Stimulated activated CD4-positive, alpha-beta T cell treated with anti-CD3 and anti-CD28 coated beads, Interleukin-2, amount 100 ng/mL, for 4 hours (primary cell): ENCODE results near the gene WNT5A.

Source experiments
- DNase-seq: peaks from one replicate; pipeline ENCODE4 v3.0.0-alpha.2; 2020; ENCODE audit warnings: low read depth

The WNT5A gene

DNA sequence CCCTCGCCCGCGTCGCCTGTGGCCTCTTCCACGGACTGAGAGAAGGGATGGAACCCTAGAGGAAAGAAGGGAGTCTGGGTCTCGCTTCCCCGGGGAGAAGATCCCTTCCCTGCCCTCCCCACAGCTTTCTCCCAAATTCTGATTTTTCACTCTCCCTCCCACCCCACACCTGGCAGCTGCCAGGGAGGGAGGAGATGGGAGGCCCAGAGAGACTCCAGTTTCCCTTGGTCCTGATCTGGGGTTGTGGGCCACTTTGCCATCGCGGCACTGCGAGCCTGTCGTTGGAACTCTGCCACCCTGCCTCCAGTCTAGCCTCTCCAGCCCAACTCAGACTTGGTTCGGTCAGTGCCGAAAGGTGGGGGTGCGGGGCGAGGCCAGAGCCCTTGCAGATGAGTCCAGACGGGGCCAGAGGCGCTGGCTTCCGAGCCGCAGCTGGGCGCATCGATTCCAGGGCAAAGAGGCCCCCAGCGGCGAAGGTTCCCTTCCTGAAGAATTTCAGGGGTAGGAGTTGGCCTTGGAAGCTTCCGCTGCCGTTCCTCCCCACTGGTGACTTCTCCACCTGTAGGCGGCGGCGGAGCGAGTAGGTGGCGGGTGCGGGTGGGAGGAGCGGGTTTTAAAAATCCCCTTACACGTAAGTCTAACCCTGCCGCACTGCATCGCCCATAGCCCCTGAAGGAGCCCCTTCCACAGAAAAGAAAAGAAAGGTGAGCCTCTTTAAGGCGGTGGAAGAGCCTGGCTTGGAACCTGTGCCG, 5.2 kb downstream of the WNT5A start:
- no peak for DNase-seq

DNA sequence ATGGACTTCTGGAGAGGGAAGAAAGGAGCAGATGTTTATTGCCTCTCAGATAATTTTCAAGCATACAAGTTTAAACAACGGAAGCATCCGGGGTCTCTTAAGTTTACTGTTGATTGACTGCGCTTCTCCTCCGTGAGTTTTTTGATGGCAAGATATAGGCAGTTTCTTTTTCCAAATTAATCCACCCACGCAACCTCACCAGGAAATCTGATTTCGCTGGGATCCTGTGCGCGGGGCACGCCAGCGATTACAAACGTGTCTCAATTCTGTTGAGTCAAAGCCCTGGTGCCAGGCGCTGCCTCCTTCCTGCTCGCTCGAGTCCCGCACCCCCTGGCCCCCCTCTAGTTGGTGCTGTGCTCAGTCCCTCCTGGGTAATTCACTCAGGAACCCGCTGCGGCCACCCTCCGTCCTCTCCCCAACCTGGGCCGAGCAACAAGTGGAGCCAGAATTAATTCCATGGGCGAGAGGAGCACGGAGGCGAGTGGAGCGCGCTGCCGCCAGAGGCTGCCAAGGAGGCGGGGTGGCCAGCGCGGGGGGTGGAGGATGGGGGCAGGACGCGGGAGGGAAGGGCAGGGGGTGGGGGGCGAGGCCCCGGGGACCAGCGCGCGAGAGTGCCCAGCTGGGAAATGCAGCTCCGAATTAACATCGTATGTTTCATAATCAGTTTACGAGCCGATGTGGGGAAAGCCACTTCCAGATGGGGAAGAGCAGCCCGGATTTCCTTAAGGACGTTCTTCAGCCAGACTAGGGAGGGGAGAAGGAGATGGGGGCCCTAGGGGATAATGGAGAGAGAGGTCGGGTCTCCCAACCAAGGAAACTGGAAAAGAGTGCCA, 6.0 kb downstream of the WNT5A start:
- DNase-seq: no peak

- no peak for DNase-seq
Observed at GRCh38 chr3:55477306-55478303, 9.5 kb downstream of the WNT5A start.

DNA sequence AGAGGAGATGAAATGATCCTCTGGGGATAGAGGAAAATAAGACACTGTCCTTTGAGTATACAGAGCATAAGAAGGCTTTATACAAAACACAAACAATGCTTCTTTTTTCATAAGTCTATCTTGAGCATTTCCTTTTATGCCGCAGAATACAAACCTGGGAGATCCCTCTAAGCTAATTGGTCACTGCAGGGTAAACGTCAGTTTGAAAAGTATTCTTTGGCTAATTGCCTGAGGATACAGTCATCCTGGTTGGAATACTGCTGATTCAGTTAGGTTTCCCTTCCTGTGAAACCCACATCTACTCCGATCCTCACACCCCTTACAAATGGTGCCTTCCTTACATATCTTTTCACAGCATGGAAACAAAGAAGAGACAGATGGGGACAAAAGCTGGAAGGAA, 10.6 kb downstream of the WNT5A start:
- DNase-seq: no peak

DNA sequence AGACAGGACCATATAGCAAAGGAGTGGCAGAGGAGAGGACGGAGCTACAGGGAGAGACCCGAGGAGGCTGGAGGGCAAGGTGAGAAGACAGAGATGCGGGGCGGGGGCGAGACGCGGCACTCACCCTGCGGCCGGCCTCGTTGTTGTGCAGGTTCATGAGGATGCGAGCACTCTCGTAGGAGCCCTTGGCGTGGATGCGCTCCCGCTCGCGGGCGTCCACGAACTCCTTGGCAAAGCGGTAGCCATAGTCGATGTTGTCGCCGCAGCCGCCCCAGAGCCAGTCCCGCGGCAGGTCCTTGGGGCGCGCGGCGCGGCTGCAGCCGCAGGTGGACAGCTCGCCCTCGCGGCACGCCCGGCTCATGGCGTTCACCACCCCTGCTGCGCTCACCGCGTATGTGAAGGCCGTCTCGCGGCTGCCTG, 12.9 kb downstream of the WNT5A start:
- DNase-seq: no peak

- DNase-seq: no peak
Observed at GRCh38 chr3:55473788-55474187, 13.3 kb downstream of the WNT5A start.

GRCh38 chr3:55471522-55472280, 15.4 kb downstream of the WNT5A start:
- no peak for DNase-seq

- DNase-seq: no peak
Observed at GRCh38 chr3:55471084-55471483, 16.0 kb downstream of the WNT5A start.

DNA sequence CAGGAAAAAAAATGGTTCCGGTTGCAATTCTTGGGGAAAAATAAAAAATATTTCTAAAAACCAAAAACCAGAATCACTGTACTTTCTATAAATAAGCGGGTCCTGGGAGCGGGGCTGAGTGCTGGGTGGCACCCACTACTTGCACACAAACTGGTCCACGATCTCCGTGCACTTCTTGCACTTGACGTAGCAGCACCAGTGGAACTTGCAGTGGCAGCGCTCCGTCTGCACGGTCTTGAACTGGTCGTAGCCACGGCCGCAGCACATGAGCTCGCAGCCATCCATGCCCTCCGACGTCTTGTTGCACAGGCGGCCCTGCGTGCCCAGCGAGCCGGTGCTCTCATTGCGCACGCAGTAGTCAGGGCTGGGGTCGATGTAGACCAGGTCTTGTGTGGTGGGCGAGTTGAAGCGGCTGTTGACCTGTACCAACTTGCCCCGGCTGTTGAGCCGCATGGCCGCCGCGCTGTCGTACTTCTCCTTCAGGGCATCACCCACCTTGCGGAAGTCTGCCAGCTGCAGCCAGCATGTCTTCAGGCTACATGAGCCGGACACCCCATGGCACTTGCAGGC, 17.1 kb downstream of the WNT5A start:
- DNase-seq: no peak

DNA sequence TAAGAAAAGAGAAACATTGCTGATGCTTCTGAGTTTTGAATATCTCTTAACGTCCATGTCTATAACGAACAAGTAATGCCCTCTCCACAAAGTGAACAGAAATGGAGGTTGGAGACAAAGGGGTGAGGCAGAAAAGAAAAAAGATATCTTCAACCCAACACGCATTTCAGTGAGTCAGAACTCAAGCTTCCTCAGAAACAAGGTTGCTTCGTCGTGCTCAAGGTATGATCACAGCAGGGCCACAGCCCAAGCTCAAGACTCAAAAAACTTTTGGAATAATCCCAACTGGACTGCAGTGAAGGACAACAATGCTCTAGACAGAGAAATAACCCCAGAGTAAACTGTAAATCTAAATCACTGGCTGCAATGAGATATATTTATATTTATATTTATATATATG, 18.9 kb downstream of the WNT5A start:
- no peak for DNase-seq

- no peak for DNase-seq
Observed at GRCh38 chr3:55467099-55467498, 20.0 kb downstream of the WNT5A start.

DNA sequence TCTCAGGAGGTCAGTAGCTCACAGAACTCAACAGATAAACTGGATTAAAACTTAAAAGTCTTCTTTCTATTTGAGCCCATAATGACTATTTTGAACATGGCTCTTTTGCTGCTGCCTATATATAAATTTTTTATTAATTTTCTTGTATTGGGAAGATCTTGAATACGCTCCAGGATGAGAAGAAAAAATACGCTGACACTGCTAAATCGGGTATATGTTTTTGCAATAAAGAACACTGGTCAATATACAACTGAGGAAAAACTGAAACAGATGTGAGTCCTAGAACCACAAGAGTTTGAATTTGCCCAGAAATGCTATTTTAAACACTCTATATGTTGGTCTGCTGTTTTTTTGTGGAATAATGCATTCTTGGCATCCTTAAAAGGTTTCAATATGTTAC, 20.6 kb downstream of the WNT5A start:
- DNase-seq: no peak

DNA sequence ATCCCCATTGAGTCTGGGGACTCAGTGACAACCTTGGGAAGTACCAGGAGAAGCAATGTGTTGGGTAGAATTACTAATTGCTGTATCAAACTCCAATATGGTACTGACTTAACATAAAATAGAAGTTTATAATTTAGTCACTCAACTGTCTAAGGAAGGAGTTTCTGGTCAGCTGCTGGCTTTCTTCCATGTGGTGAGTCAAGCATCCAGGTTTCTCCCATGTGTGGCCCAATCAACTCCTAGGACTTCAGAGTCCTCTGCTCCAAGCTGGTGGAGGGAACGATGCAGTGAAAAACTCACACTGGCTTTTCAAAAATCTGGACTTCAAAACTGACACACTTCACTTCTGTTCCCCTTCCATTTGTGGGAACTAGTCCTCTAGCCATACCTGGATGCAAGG, 25.2 kb downstream of the WNT5A start:
- no peak for DNase-seq

DNA sequence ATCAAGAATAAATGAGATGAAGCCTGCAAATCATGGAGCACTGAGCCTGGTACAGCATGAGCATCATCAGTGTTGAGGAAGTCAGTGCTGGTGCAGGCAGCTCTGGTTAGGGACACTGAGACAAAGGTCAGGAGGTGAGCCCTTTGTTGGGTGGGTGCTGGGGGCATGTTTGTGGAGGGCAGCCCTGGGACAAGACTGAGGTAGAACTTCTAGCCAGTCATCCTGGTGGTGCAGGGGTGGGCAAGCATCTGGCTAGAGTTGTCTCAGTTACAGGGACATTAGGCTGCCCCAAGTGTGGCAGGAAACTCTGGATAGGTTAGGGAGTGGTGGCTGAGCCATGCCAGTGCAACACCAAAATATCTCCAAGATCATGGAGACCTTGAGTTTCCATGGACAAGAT, 27.3 kb downstream of the WNT5A start:
- DNase-seq: no peak

- DNase-seq: no peak
Observed at GRCh38 chr3:55458181-55458790, 28.8 kb downstream of the WNT5A start.

DNA sequence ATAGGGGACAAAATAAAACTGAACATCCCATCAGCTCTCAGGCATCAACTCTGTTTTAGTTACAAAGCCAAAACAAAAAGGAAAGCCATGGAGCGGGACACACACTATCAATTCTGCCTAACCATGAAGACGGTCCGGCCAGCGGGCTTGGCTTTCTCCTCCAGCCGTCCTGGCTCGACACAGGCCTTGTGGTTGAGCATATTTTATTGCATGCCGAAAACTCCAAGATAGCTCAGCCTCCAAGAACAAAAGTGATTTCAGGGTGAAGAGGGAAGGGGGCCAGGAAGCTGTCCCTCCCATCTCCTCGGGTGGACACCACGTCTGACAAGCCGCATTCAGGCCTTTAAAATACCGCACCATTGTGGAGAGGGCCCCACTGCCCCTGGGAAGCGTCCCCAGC, 31.2 kb downstream of the WNT5A start:
- DNase-seq: no peak

- DNase-seq: no peak
Observed at GRCh38 chr3:55454611-55455010, 32.5 kb downstream of the WNT5A start.

- no peak for DNase-seq
Observed at GRCh38 chr3:55453886-55454496, 33.1 kb downstream of the WNT5A start.

GRCh38 chr3:55452886-55453285, 34.2 kb downstream of the WNT5A start:
- no peak for DNase-seq

DNA sequence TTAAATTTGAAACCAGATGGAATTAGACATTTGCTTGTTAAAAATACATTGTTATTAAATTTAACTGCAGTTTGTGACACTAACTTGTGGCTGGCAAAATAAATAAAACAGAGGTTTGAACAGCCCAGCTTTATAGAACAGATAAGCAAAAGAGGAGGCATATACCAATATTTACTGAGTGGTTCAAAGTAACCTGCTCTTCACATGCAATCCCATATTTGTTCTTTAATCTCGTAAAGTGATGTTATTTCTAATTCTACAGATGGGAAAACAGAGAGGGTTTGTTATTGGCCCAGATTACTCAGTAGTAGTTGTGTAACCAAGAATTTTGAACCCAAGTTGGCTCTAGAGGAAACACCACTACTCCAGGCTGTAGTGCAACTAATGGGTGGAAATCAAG, 37.6 kb downstream of the WNT5A start:
- DNase-seq: no peak
